ENCODE data around the gene TNRC6A. TPM values are rescaled to one million over a fixed set of nuclear protein-coding genes. Genes with fewer than 3 reads are reported as not detected.
"Not testable (repeated sequence)": the region's sequence is repeated elsewhere in the genome, so short reads cannot be mapped to it uniquely, and the experiment has no call there.

The TNRC6A gene
- total and polyA plus RNA-seq, 4 donors: 9.3 to 42.3 (median 22.9) TPM

GRCh38 chr16:24855678-24856077, 126.2 kb downstream of the TNRC6A start:
- 81% methylated on average over 5 of the region's 5 CpGs for WGBS
- H3K36me3 ChIP-seq (ENCODE audit: control insufficient read depth in 4 of 4, insufficient read depth in 3 of 4, low read depth in 1 of 4, low read length in 3 of 4): no peaks in the 10 kb centered on the region
- H3K9me3 ChIP-seq (ENCODE audit: control insufficient read depth in 4 of 4, low read length in 3 of 4): no peaks in the 10 kb centered on the region
- TF ChIP-seq YY1 (IDR thresholded peaks at IDR 0.05) (no peak), GABPA (IDR thresholded peaks at IDR 0.05 in 1 of 2, conservative IDR thresholded peaks at IDR 0.05 in 1 of 2) (no peak), CTCF (IDR thresholded peaks at IDR 0.05; ENCODE audit: low read depth, low read length, missing input control) (no peak), TAF1 (conservative IDR thresholded peaks at IDR 0.05) (no peak), ATF3 (IDR thresholded peaks at IDR 0.05) (no peak), RXRA (IDR thresholded peaks at IDR 0.05) (no peak), MAX (IDR thresholded peaks at IDR 0.05) (no peak), HNF4A (conservative IDR thresholded peaks at IDR 0.05) (no peak), HNF4G (IDR thresholded peaks at IDR 0.05) (no peak), JUND (IDR thresholded peaks at IDR 0.05) (no peak), SP1 (IDR thresholded peaks at IDR 0.05) (no peak), ZBTB33 (IDR thresholded peaks at IDR 0.05) (no peak), FOXA2 (IDR thresholded peaks at IDR 0.05) (no peak), EGR1 (IDR thresholded peaks at IDR 0.05; ENCODE audit: low read depth in 2 of 2) (no peak), REST (IDR thresholded peaks at IDR 0.05) (no peak)
- H3K27me3 ChIP-seq (ENCODE audit: control insufficient read depth in 4 of 4, insufficient read depth in 4 of 4, low read length in 3 of 4): no peaks in the 10 kb centered on the region
- no peak overlapping the region for H3K9ac ChIP-seq (ENCODE audit: low read depth in 1 of 2, low read length in 2 of 2)
- H3K27ac ChIP-seq (ENCODE audit: low read depth in 1 of 2, low read length in 2 of 2): no peak overlapping the region
- H3K4me1 ChIP-seq (ENCODE audit: control insufficient read depth in 4 of 4, insufficient read depth in 4 of 4, low read length in 3 of 4): peaks cover 0 to 3% (median 0%) of the 10 kb centered on the region in 4 donors
- H3K4me3 ChIP-seq (ENCODE audit: low read depth in 1 of 3, low read length in 3 of 3): no peak overlapping the region
- DNase-seq (ENCODE audit: low spot score): no peak

GRCh38 chr16:24856871-24857270, 127.4 kb downstream of the TNRC6A start:
- H3K4me1 ChIP-seq (ENCODE audit: control insufficient read depth in 4 of 4, insufficient read depth in 4 of 4, low read length in 3 of 4); H3K9me3 ChIP-seq (ENCODE audit: control insufficient read depth in 4 of 4, low read length in 3 of 4); H3K27ac ChIP-seq (ENCODE audit: low read depth in 1 of 2, low read length in 2 of 2); DNase-seq (ENCODE audit: low spot score); H3K27me3 ChIP-seq (ENCODE audit: control insufficient read depth in 4 of 4, insufficient read depth in 4 of 4, low read length in 3 of 4); H3K9ac ChIP-seq (ENCODE audit: low read depth in 1 of 2, low read length in 2 of 2); H3K36me3 ChIP-seq (ENCODE audit: control insufficient read depth in 4 of 4, insufficient read depth in 3 of 4, low read depth in 1 of 4, low read length in 3 of 4); H3K4me3 ChIP-seq (ENCODE audit: low read depth in 1 of 3, low read length in 3 of 3): not testable (repeated sequence)
- WGBS: 83% methylated on average over 8 of the region's 8 CpGs

Data from liver (tissue), 9 donors.